NCI-H748 treated with DMSO at 0.1 percent for 48 hours (cell line): Measurements from ENCODE around the gene TAX1BP1.

Experiments
- DNase-seq: peaks from one replicate; lab custom pipeline; 2025; lab: John Stamatoyannopoulos, UW

Gene TAX1BP1

DNA sequence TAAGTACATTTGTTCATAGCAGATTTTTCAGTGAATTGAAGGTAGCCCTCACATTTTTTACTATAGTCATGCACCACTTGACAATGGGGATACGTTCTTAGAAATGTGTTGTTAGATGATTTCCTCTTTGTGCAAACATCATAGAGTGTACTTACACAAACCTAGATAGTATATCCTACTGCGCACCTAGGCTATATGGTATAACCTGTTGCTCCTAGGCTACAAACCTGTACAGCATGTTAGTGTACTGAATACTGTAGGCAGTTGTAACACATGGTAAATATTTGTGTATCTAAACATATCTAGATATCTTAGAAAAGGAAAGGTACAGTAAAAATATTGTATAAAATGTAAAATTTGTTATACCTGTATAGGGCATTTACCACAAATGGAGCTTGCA is 41.2 kb downstream of the TAX1BP1 start:
- no peak for DNase-seq

DNA sequence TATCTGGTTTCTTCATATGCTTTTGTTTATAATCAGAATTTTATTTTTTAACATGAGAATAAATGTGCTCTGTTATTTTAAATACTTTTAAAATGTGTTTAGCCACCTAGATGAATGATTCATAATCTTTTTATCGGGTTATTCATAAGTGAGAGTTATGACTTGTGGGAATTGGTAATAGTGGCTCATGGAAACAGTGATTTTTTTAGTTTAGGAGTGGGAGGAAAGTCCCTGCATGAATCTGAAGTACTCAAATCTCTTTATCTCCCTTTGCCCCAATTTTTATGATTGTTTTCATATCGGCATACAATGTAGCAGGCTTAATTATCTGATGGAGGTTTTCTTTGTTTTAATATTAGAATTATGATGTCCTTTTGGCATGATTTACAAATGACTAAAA is 42.9 kb downstream of the TAX1BP1 start:
- no peak for DNase-seq

DNA sequence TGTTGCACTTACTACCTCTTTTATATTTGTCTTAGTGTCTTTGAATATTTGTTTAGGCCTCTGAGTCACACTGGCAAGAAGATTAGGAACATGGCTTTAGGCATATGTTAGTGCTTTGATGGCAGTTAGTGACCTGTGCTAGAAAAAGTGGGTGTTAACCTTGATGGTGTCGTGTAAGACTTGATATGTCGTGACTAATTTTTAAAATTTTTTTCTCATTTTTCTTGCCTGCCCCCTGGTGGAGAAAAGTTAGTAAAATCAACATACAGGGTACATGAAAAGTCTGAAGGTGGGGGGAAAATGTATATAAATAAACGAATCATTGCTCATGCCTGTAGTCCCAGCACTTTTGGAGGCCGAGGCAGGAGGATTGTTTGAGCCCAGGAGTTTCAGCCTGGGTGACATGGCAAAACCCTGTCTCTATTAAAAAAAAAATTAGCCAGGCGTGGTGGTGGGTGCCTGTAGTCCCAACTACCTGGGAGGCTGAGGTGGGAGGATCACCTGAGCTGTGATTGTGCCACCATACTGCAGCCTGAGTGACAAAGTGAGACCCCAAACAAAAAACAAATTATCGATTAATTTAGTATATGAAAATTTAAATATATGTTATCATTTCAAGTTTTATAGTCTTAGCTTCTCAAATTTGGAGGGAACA is 44.6 kb downstream of the TAX1BP1 start:
- no peak for DNase-seq

DNA sequence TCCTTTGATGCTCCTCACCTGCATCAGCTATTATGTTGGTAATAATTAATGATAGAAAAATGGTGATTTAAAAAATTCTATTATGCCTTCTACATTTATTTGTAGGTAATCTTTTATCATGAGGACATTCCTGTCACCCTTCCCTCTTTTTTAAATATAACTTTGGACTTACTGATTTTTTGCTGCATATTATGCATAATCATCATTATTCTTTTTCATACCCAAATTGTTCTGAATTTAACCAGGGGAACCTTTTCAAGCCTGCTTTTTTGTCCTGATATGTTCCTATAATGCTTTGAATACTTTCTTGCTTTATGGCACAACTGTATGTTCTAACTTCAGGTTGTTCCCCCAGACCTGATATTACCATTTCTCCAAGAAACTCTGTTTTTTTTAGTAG is 48.5 kb downstream of the TAX1BP1 start:
- DNase-seq = no peak

DNA sequence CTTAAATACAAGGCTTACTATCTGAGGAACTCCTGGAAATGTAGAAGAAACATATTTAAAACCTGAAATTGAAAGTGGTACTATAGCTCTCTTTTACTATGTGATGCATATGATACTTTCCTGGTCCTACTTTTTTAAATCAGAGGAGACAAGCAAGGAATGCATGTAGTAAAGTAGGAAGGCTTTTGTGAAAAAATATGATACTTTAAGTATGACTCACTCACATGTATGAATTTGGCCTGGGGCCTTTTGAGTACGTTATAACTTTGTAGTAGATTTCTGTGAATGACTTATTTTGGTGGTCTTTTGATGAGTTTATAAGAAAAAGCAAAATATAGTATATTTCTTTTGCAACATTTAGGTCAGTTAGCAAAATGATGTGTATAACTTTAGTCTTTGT is 53.8 kb downstream of the TAX1BP1 start:
- no peak for DNase-seq

DNA sequence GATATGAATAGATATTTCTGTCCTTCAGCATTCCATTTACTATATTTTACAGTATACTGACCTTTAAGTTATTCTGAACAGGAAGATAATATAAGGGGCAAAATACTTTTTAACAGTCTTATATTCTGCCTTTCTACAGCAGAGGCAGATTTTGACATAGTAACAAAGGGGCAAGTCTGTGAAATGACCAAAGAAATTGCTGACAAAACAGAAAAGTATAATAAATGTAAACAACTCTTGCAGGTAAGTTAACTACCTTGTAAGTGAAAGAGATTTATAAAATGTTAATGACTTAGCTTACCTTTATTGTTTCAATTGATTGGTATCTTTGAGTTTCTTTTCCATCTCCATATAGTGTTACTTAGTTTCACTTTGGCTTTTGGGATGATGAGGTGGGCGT is 56.0 kb downstream of the TAX1BP1 start:
- DNase-seq = no peak

DNA sequence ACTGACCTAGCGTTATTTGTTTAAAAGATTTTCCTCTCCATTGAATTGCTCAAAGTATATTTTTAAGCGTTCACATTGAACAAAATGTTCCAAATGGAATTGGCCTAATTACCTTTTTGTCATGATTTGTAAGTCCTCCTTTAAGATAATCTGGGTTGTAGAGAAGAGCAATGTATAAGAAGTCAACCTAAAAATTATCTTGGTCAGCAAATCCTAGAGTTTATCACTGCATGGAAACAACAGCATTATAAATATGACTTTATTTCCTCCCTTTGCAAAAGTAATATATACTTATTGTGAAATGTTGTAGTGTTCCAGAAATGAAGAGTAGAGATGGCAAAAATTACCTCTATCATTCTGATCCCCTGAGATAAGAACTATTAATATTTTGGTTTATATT is 59.2 kb downstream of the TAX1BP1 start:
- no peak for DNase-seq

DNA sequence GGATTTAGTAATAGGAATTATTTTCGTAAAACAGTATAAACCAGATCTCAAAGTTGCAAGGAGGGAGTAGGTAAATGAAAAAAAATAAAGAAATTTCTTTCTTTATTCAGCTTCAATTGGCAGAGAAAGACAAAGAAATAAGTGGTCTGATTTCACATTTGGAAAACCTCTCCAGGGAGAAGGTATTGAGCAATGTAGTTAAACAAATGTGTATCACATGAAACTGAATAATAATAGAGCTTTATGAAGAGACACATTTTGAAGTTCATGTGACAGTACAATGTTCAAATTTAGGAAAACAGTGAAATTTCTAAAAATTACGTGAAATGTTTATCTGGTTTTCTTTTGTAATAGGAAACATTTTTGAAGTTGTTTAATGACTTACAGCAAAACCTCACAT is 63.0 kb downstream of the TAX1BP1 start:
- DNase-seq = no peak

DNA sequence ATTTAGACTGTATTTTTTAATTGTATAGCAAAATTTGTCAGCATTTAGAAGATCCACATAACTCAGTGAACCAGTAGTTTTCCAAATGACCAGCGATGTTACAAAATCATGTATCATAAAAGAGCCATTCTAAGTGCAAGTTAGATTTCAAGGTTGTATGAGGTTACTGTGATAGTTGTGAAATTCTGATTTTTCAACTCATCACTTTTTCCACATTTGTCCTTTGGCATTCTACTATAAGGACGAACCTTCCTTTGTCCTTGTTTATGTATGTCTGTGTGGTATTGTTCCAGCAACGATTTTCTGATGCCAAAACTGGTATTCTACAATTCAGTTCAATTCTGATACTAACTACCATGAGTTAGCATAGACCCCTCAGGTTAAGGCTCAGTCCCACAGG is 64.2 kb downstream of the TAX1BP1 start:
- DNase-seq = no peak

DNA sequence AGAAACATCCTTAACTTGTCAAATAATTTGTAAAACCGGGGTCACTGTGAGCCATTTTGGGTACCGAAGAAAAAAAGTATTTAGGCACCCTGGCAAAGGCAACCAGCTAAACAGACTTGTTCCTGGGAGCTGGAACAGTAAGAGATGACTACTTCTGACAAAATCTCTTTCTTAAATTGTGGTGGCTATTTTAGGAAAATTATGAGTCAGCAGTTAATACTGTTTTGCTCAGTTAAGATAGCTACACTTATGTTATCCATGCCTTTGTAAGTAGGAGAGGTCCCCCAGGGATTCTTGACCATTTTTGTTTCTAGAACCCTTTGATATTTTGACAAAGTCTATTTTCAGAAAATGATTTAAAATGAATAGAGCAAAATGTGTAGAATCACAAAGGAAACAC is 68.7 kb downstream of the TAX1BP1 start:
- no peak for DNase-seq

DNA sequence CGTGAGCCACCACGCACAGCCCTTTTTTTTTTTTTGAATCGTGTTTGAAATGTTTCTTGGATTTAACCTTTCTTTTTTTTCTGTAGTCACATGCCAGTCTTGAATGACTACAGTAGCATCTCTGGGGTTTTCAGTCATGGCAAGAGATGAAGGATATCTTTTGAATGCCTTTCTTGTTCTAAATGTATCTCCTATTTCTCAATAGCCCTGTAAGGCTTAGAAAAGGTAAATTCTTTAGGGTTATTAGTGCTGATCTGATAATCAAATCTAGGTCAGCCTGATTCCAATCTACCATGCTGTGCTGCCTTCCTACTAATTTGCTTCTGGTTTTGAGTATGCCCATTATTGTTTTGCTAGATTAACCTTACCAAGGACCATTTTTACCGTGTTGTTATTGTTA is 70.2 kb downstream of the TAX1BP1 start:
- DNase-seq = no peak

DNA sequence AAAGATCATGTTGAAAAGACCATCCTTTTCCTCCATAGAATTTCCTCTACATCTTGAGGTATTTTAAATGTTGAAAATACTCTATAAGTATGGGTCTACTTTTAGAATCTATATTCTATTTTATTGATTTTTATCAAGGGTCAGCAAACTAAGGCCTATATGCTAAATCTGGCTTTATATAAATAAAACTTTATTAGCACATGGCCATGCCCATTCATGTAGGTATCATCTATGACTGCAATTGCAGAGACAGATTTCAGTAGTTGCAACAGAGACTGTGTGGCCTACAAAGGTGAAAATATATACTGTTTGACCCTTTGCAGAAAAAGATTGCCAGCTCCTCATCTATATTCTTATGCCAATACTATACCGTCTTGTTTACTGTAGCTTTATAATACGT is 72.7 kb downstream of the TAX1BP1 start:
- DNase-seq = no peak

DNA sequence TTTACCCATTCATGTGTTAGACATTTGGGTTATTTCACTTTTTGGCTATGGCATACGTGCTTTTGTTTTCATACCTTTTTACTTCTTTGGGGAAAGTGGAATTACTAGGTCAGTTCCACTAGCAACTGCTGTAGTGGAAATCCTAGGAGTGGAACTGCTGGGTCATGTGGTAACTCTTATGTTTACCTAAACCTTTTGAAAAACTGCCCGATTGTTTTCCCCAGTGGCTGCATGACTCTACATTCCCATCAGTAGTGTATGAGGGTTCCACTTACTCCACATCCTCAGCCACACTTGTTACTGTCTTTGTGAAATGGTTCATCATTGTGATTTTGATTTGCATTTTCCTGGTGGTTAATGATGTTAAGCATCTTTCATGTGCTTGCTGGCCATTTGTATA is 82.3 kb downstream of the TAX1BP1 start:
- no peak for DNase-seq

DNA sequence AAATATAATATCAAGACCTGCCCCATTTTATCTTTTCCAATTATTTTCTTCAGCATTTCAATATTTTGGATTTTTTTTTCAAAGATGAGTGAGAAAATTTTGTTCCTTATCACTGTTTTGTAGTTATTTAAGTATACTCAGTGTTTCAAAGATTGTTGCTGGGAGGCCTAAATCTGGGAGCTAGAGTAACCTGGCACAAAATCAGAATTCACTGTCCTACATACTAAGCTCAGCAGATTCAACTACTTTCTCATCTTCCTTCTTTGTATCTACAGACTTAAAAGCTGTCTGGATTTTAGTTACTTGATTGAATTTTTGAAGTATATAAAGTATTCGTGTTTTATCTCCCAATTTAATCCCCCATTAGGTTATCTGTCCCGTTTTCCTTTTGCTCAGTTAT is 85.9 kb downstream of the TAX1BP1 start:
- no peak for DNase-seq

DNA sequence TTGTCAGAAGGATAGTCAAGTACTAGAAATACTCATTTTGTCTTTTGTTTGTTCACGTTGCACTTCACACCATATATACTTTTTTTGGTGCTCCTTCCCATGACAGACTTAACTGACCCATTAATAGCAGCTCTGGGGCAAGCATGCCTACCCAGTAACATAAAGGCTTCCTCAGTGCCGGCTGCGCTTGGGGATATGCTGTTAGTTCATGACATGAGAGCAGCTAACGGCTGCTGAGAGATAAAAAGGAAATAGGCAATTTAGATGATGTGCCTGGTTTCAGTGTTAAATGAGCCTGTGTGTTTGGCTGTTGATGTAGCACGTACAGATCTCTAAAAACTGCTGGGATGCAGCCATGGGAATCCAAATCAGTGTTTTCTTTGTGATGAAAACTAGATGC is 86.4 kb downstream of the TAX1BP1 start:
- DNase-seq = no peak

DNA sequence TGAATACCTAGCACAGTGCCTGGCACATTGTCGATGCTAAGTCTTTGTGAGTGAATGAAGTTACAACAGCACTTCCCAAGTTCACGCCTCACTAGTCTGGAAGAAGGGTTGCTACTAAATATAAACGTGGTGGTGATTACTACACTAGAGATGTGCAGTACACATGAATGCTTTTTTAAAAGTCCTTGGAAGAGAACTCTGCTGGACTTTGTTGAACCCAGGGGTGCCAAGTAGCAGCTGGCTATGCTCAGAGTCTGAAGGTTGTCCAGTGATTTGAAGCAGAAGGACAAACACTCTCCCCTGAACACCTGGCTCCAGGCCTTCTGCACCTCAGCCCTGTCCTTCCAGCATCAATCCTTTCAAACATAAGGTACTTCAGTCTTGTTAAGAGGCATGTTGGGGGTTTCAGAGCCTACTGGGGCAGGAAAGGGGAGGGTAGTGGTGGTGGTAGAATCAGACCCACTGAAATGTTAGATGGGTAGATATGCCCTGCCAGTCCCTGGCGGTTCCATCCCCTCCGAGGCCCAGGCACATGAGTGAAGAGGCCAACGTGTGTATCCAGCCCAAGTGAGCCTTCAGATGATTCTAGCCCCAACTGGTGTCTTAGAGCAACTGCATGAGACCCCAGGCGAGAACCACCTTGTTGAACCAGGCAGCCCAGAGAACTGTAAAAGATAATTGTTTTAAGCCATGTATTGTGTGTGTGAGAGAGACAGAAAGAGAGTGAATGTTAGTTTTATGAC is 94.4 kb downstream of the TAX1BP1 start:
- no peak for DNase-seq

DNA sequence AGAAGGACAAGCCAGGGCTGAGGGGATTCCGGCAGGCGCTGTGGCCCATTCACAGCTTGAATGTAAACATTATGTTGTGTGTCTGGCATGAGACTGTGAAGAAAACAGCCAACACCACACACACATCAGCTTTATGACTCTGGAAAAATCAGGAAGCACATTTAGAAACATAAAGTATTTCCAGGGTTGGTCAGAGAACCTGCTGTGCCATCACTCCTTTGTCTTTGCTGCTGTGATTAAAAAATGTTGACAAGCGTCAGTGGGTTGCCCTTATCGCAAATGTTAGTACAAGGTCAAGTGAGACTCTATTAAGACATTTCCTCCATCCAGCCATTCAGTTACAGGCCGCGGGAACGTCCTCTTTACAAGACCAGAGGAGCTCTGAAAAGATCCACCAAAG is 95.4 kb downstream of the TAX1BP1 start:
- DNase-seq = no peak

DNA sequence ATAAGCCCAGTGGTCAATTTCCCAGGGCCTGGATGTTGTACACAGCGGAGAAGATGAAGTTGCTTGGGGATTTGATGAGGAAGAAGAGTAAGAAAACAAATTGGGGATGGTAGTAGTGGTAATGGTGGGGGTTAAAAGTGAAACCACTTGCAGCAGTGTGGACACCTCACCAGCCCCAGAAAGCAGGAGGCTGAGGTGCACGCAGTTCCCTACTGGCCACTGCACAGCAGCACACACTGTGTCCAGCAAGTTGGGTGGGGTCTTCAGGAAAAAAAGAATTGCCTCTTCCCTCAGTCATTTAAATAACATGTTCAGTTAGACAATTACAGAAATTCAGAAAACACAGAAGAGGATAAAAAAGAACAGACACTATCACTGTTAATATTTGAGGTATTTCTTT is 96.6 kb downstream of the TAX1BP1 start:
- DNase-seq = no peak

DNA sequence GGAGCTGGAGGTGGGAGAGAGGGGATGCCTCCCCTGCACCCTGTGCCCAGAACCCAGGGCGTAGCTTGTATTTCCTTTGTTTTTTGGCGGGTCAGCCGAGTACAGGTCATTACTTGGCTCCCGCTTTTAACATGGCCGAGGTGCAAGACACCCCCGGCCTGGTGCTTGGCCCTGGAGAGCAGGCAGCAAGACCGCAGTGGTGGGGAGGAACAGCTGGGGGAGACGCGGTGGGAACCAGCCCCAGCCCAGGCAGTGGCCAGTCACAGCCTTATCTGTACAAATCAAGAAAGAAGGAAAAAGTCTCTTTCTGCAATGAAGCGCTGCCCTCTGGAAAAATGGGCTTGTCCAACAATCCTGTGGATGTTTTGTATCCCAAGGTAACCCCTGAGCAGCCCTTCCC is 99.1 kb downstream of the TAX1BP1 start:
- no peak for DNase-seq

DNA sequence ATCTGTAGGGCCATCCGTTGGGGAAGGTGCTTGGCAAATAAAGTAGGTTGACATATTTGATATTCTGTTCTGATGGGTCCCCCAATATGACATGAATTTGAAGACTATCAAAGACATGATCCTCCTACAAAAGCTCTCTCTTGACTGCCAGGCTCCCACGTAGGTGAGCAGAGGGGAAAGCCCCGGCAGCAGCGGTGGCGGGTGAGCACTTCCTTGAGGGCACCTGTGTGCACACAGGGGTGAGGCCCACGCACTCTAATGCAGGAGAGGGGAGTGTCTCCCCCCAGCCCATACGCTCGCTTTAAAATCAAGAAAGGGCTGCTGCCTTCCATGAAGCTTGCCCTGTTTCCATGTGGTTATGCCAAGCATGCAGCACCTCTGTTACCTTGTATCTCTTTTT is 100.4 kb downstream of the TAX1BP1 start:
- no peak for DNase-seq

DNA sequence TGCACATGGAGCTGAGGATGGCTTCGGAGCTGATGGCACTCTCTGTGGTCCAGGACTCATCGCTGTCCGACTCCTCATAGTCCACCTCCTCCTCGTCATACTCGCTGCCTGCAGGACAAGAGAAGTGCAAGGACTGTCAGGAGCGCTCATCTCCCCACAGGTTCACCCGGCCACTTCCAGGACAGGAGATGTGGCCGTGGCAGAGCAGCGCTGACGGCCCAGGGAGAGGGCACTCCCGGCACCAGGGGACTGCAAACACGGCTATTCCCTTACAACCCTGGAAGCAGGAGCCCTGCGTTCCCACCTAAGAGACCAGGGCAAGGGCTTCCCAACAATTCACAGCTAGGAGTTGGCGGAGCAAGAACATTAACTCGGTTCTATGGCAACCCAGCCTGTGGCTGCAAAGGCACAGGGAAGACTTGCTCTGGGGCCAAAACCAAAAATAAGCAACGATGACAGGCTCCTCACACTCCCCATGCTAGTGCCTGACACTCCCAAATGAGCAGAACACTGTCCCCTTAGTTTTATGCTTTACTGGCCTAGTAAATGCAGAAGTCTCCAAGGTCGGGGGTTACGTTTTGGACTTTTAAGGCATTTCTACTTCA is 100.9 kb downstream of the TAX1BP1 start:
- no peak for DNase-seq

DNA sequence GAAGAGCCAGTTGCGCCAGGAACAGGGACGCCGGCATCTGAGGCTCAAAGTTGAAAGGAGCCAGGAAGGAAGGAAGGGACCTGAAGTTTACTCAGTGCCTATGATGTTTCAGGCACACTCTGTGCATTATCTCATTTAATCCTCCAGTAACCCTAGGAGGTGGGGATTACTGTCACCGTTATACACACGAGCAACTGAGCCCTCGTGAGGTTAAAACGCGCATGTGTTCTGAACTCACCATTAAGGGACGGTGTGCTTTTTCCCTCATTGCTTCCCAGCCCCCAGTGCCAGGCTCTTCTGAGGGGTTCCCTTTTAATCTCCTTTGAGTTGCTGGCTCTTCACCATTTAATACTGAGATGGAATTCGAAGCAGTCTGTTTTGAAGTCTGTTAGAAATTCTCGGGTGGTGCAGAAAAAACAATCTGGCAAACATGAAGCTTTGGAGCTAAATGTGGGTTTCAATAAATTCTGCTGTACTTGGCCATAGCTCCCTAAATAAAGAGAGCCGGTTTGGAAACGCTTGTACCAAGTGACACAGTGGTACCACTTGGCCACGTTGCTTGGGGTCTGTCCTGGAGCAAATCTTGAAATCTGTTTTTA is 102.2 kb downstream of the TAX1BP1 start:
- DNase-seq = no peak

DNA sequence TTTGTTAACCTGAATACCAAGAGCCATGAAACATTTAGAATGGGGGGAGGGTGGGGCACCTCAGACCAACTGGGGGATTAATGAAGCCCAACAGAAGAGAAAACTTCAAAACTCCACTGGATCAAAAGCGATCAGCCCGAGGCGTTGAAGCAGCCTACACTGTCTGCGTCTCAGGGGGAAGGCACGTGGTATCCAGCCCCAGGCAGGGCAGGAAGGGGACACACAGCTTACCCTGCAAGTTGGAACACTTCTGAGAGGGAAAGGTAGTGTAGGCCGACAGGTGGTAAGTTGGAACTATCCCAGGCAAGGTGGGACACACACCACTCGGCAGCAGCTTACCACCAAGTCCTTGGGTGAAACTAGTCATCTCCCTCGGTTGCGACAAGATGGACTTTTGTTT is 102.9 kb downstream of the TAX1BP1 start:
- no peak for DNase-seq
